HepG2 (cell line): ENCODE results near the gene SH3BP5. TPM values are rescaled to one million over a fixed set of nuclear protein-coding genes. Genes with fewer than 3 reads are reported as not detected.

ENCODE experiments used
- ATAC-seq: fragments of 200-7000 bp; cut with Tn5 transposase; 3 replicates; pipeline ENCODE4 v1.9.1; 2020; ENCODE audit warnings: mild to moderate bottlenecking, moderate library complexity
- BruUV-seq: library from RNA; stranded (reverse); fragments of 400-500 nt; replicated peaks from 2 replicates; lab custom pipeline; 2021; lab: Mats Ljungman, UMichigan
- CTCF ChIA-PET: fragments of 300-600 bp; formaldehyde crosslinking; extraction: SDS; loops from one replicate; lab custom pipeline; 2021; ENCODE audit warnings: low total read pairs, inconsistent platforms, low intra/inter-chr PET ratio; lab: Yijun Ruan, JAX
- POLR2A ChIA-PET: fragments of 350-600 bp; sonication (Branson Sonifier 250); formaldehyde crosslinking; loops from one replicate; lab custom pipeline; 2020; ENCODE audit warnings: antibody characterized with exemption, inconsistent platforms; lab: Yijun Ruan, JAX
- DNase-seq: peaks from one replicate; pipeline ENCODE4 v3.0.0-alpha.2; 2015; ENCODE audit warnings: low spot score
- FAIRE-seq: peaks from 3 replicates; lab custom pipeline; 2011; peaks lifted over from hg19 to GRCh38; lab: Jason Lieb, UNC
- H2AFZ ChIP-seq: one replicate; pipeline ENCODE4 v1.6.1; 2011; ENCODE audit warnings: low read length, inconsistent platforms
- H3K27ac ChIP-seq: fragments of 300-600 bp; 3 replicates; pipeline ENCODE4 v1.8.0; 2011; ENCODE audit warnings: mixed run types, mild to moderate bottlenecking, mixed read lengths, low read length, inconsistent platforms; ENCODE audit not compliant: insufficient read depth; ENCODE audit errors: extremely low read length
- H3K27me3 ChIP-seq, 2 experiments: fragments of 200-600 bp in 1 of 2; 2 replicates in 1 of 2; 3 replicates in 1 of 2; pipeline versions ENCODE4 v1.6.0 to v1.8.0; 2011; ENCODE audit warnings: low read length in 2 of 2, mild to moderate bottlenecking in 2 of 2, moderate library complexity in 2 of 2, inconsistent platforms in 1 of 2; ENCODE audit not compliant: insufficient read depth in 2 of 2, control insufficient read depth in 1 of 2
- H3K36me3 ChIP-seq, 2 experiments: fragments of 200-600 bp in 1 of 2; replicated peaks in 1 of 2; 2 replicates in 1 of 2; 3 replicates in 1 of 2; pipeline versions ENCODE4 v1.5.1 to v1.8.0; 2011; ENCODE audit warnings: low read length in 2 of 2, inconsistent platforms in 1 of 2; ENCODE audit not compliant: insufficient read depth in 2 of 2, control insufficient read depth in 1 of 2
- H3K4me1 ChIP-seq: 2 replicates; pipeline ENCODE4 v1.5.1; 2012; ENCODE audit warnings: low read length, inconsistent platforms; ENCODE audit not compliant: insufficient read depth
- H3K4me2 ChIP-seq: 2 replicates; pipeline ENCODE4 v1.6.0; 2011; ENCODE audit warnings: low read depth, low read length, inconsistent platforms
- H3K4me3 ChIP-seq, 3 experiments: fragments of 200-600 bp in 1 of 3; sonication (generic), shearing (Covaris generic) in 1 of 3; replicated peaks in 1 of 3; 2 replicates each; pipeline ENCODE4 v1.5.1; 2011 to 2016; ENCODE audit warnings: low read length in 3 of 3, inconsistent platforms in 2 of 3, low read depth in 2 of 3, mild to moderate bottlenecking in 2 of 3, control low read depth in 1 of 3, mixed read lengths in 1 of 3; ENCODE audit not compliant: insufficient read depth in 1 of 3
- H3K79me2 ChIP-seq: one replicate; pipeline ENCODE4 v1.6.1; 2011; ENCODE audit warnings: low read length, inconsistent platforms; ENCODE audit not compliant: insufficient read depth
- H3K9ac ChIP-seq: 2 replicates; pipeline ENCODE4 v1.6.0; 2011; ENCODE audit warnings: mild to moderate bottlenecking, low read depth, low read length, inconsistent platforms; ENCODE audit not compliant: insufficient read depth
- H3K9me3 ChIP-seq: 2 replicates; pipeline ENCODE4 v1.5.1; 2012; ENCODE audit warnings: mild to moderate bottlenecking, low read length
- H4K20me1 ChIP-seq: 2 replicates; pipeline ENCODE4 v1.6.0; 2011; ENCODE audit warnings: inconsistent platforms, mild to moderate bottlenecking, low read length, moderate library complexity; ENCODE audit not compliant: insufficient read depth
- FOSL1 ChIP-seq: sonication (generic); formaldehyde crosslinking; IDR thresholded peaks from 2 replicates; pipeline ENCODE4 v1.9.0; 2021; ENCODE audit warnings: missing genetic modification reagents, borderline replicate concordance
- TCF7 ChIP-seq: sonication (generic); IDR thresholded peaks from 2 replicates; pipeline ENCODE4 v1.6.1; 2016; ENCODE audit warnings: antibody characterized with exemption, low read depth
- ZKSCAN8 ChIP-seq: IDR thresholded peaks from 2 replicates; pipeline ENCODE4 v1.6.1; 2016; ENCODE audit warnings: borderline replicate concordance, missing genetic modification reagents, missing compliant biosample characterization
- ZMAT3 ChIP-seq: sonication (generic); formaldehyde crosslinking; conservative IDR thresholded peaks from 2 replicates; pipeline ENCODE4 v1.7.0; 2021; ENCODE audit warnings: missing genetic modification reagents
- ZNF7 ChIP-seq: IDR thresholded peaks from 2 replicates; pipeline ENCODE4 v1.6.1; 2016; ENCODE audit warnings: missing biosample characterization, missing genetic modification reagents
- WGBS: methylation state at CpG from one replicate; pipeline ENCODE4 v1.1.6; 2017; ENCODE audit warnings: low lambda C conversion rate; 5-methylcytosine and 5-hydroxymethylcytosine counted together
- in situ Hi-C: cut with HindIII; loops from 2 replicates; pipeline ENCODE4 v1.10.0; 2017; ENCODE audit warnings: low pct_unique_long_range_greater_than_20kb; ENCODE audit not compliant: extremely low pct_ligation_motif_present
- intact Hi-C: fragments of 100-400 bp; cut with micrococcal nuclease; formaldehyde crosslinking; loops from one replicate; pipeline ENCODE4 v1.10.0; 2022; ENCODE audit not compliant: unreplicated experiment
- polyA plus RNA-seq, 8 experiments: library from polyadenylated mRNA; depleted of rRNA in 3 of 8; stranded (reverse) in 7 of 8; unstranded in 1 of 8; fragments of >200 nt; fragmentation: Illumina TruSeq in 4 of 8; extraction: Trizol in 4 of 8; gene quantifications; 2 replicates each; pipeline versions ENCODE4 v1.2.1 to v1.2.3, GENCODE V29; 2011 to 2016; ENCODE audit warnings: low read depth in 4 of 8, missing spikeins in 1 of 8, mixed read lengths in 1 of 8; ENCODE audit not compliant: insufficient read depth in 1 of 8
- total RNA-seq, 5 experiments: library from RNA; depleted of rRNA; stranded (reverse); fragments of >200 nt; fragmentation: Illumina TruSeq; extraction: Trizol; gene quantifications; 2 replicates each; pipeline ENCODE4 v1.2.3, GENCODE V29; 2016; ENCODE audit warnings: low read depth in 1 of 5
- TF ChIP-seq, protein P1 (sequence below): sonication (generic); formaldehyde crosslinking; IDR thresholded peaks from 2 replicates; pipeline ENCODE4; 2020; ENCODE audit warnings: missing genetic modification reagents, mild to moderate bottlenecking, borderline replicate concordance
- TF ChIP-seq, protein P2 (sequence below): sonication (generic); formaldehyde crosslinking; IDR thresholded peaks from 2 replicates; pipeline ENCODE4 v1.5.0; 2020; ENCODE audit warnings: missing genetic modification reagents, mild to moderate bottlenecking, borderline replicate concordance
- TF ChIP-seq, protein P3 (sequence below): sonication (generic); formaldehyde crosslinking; IDR thresholded peaks from 2 replicates; pipeline ENCODE4 v1.4.0; 2020; ENCODE audit warnings: missing genetic modification reagents

The SH3BP5 gene
- total and polyA plus RNA-seq, 2 of the 13 experiments (the other 11 are each of a cell fraction or from before 2014, with no cell fraction given) = 0.09 to 0.16 TPM

DNA sequence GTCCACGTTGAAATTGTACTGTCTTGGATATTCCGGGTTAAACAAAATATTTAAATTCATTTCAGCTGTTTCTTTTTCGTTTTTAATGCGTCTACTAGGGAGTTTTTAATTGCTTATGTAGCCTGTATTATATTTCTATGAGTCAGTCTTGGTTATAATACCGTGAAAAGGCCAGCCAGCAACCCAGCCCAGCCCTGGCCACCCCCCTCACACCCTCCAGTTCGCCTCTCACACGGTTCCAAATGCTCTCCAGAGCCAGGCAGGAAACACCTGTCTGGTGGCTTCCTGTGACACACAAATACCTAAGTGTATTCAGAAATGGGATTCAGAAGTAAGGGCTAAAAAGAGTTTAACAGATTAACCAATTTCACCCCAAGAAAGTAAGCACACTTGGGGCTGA lies 4.4 kb downstream of the SH3BP5 start:
- FAIRE-seq = no peak

More for the DNA sequence above, 4.4 kb downstream of the SH3BP5 start:
- no peak overlapping the region for H3K9ac ChIP-seq
- ATAC-seq (no peak), DNase-seq (no peak)
- no peak overlapping the region for H3K27ac ChIP-seq
- H2AFZ ChIP-seq = no peak overlapping the region
- no peaks in the 10 kb centered on the region for H4K20me1 ChIP-seq
- H3K4me1 ChIP-seq = peaks cover 17% of the 10 kb centered on the region
- no peak overlapping the region for H3K4me3 ChIP-seq
- no peak overlapping the region for H3K4me2 ChIP-seq
- peaks cover 5 to 44% of the 10 kb centered on the region in 2 experiments; a peak in 4 of 5 replicates for H3K27me3 ChIP-seq
- ChIA-PET POLR2A (no interaction called here), CTCF (no interaction called here)
- H3K9me3 ChIP-seq = no peaks in the 10 kb centered on the region
- H3K79me2 ChIP-seq = no peaks in the 10 kb centered on the region
- BruUV-seq = no TSS peak
- in situ Hi-C loops = no loop called here
- WGBS = 47% methylated on average over 7 of the region's 7 CpGs
- intact Hi-C loops = loop anchor here (5.0 kb wide), 1 partner anchor 49 kb away; no protein-coding TSS in a partner anchor
- TF ChIP-seq, protein P1, sequence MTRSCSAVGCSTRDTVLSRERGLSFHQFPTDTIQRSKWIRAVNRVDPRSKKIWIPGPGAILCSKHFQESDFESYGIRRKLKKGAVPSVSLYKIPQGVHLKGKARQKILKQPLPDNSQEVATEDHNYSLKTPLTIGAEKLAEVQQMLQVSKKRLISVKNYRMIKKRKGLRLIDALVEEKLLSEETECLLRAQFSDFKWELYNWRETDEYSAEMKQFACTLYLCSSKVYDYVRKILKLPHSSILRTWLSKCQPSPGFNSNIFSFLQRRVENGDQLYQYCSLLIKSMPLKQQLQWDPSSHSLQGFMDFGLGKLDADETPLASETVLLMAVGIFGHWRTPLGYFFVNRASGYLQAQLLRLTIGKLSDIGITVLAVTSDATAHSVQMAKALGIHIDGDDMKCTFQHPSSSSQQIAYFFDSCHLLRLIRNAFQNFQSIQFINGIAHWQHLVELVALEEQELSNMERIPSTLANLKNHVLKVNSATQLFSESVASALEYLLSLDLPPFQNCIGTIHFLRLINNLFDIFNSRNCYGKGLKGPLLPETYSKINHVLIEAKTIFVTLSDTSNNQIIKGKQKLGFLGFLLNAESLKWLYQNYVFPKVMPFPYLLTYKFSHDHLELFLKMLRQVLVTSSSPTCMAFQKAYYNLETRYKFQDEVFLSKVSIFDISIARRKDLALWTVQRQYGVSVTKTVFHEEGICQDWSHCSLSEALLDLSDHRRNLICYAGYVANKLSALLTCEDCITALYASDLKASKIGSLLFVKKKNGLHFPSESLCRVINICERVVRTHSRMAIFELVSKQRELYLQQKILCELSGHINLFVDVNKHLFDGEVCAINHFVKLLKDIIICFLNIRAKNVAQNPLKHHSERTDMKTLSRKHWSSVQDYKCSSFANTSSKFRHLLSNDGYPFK (CRISPR knock-in tag) = no peak
- TF ChIP-seq ZNF7 (CRISPR knock-in tag) = no peak
- TF ChIP-seq ZMAT3 (CRISPR knock-in tag) = no peak
- TF ChIP-seq, protein P2, sequence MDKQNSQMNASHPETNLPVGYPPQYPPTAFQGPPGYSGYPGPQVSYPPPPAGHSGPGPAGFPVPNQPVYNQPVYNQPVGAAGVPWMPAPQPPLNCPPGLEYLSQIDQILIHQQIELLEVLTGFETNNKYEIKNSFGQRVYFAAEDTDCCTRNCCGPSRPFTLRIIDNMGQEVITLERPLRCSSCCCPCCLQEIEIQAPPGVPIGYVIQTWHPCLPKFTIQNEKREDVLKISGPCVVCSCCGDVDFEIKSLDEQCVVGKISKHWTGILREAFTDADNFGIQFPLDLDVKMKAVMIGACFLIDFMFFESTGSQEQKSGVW (CRISPR knock-in tag) = no peak
- no peak for TF ChIP-seq TCF7
- TF ChIP-seq, protein P3, sequence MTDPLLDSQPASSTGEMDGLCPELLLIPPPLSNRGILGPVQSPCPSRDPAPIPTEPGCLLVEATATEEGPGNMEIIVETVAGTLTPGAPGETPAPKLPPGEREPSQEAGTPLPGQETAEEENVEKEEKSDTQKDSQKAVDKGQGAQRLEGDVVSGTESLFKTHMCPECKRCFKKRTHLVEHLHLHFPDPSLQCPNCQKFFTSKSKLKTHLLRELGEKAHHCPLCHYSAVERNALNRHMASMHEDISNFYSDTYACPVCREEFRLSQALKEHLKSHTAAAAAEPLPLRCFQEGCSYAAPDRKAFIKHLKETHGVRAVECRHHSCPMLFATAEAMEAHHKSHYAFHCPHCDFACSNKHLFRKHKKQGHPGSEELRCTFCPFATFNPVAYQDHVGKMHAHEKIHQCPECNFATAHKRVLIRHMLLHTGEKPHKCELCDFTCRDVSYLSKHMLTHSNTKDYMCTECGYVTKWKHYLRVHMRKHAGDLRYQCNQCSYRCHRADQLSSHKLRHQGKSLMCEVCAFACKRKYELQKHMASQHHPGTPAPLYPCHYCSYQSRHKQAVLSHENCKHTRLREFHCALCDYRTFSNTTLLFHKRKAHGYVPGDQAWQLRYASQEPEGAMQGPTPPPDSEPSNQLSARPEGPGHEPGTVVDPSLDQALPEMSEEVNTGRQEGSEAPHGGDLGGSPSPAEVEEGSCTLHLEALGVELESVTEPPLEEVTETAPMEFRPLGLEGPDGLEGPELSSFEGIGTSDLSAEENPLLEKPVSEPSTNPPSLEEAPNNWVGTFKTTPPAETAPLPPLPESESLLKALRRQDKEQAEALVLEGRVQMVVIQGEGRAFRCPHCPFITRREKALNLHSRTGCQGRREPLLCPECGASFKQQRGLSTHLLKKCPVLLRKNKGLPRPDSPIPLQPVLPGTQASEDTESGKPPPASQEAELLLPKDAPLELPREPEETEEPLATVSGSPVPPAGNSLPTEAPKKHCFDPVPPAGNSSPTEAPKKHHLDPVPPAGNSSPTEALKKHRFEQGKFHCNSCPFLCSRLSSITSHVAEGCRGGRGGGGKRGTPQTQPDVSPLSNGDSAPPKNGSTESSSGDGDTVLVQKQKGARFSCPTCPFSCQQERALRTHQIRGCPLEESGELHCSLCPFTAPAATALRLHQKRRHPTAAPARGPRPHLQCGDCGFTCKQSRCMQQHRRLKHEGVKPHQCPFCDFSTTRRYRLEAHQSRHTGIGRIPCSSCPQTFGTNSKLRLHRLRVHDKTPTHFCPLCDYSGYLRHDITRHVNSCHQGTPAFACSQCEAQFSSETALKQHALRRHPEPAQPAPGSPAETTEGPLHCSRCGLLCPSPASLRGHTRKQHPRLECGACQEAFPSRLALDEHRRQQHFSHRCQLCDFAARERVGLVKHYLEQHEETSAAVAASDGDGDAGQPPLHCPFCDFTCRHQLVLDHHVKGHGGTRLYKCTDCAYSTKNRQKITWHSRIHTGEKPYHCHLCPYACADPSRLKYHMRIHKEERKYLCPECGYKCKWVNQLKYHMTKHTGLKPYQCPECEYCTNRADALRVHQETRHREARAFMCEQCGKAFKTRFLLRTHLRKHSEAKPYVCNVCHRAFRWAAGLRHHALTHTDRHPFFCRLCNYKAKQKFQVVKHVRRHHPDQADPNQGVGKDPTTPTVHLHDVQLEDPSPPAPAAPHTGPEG (CRISPR knock-in tag) = no peak
- TF ChIP-seq ZKSCAN8 (CRISPR knock-in tag) = no peak
- no peak for TF ChIP-seq FOSL1
- H3K36me3 ChIP-seq = no peaks in the 10 kb centered on the region
